Measurements from ENCODE around the gene ADAM23.
"Not testable (repeated sequence)": the region's sequence is repeated elsewhere in the genome, so short reads cannot be mapped to it uniquely, and the experiment has no call there.

Gene ADAM23, protein sequence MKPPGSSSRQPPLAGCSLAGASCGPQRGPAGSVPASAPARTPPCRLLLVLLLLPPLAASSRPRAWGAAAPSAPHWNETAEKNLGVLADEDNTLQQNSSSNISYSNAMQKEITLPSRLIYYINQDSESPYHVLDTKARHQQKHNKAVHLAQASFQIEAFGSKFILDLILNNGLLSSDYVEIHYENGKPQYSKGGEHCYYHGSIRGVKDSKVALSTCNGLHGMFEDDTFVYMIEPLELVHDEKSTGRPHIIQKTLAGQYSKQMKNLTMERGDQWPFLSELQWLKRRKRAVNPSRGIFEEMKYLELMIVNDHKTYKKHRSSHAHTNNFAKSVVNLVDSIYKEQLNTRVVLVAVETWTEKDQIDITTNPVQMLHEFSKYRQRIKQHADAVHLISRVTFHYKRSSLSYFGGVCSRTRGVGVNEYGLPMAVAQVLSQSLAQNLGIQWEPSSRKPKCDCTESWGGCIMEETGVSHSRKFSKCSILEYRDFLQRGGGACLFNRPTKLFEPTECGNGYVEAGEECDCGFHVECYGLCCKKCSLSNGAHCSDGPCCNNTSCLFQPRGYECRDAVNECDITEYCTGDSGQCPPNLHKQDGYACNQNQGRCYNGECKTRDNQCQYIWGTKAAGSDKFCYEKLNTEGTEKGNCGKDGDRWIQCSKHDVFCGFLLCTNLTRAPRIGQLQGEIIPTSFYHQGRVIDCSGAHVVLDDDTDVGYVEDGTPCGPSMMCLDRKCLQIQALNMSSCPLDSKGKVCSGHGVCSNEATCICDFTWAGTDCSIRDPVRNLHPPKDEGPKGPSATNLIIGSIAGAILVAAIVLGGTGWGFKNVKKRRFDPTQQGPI

GRCh38 chr2:206442833-206443734, at the start of gene ADAM23:
Gene ADAM23 (plus strand): TSS chr2:206443532. CDS start chr2:206443867, 335 bp downstream.
- peak; percentile 65 for DNase-seq (ENCODE audit: low read depth, low spot score)

GRCh38 chr2:206396211-206396610, 47.1 kb upstream of the ADAM23 start:
- no peak for DNase-seq (ENCODE audit: low read depth, low spot score)

DNA sequence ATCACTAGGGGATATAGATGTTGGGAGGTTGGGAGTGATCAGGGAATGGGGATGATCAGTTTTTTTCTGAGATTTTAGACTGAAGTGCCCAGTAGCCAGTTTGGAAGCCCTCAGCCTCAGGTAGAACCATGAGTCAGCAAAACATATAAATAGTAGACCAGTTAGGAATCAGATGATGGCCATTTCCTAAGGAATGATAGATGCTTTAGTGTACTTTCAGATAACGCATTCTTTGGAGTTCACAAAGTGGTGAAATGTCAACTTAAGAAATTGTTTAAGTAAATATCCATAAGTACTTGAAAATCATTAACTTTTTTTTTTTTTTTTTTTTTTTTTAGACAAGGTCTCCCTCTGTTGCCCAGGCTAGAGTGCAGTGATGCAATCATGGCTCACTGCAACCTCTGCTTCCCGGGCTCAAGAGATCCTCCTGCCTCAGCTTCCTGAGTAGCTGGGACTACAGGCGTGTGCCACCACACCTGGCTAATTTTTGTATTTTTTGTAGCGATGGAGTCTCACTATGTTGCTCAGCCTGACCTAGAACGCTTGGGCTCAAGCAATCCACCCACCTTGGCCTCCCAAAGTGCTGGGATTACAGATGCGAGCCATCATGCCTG, 40.3 kb upstream of the ADAM23 start:
- DNase-seq (ENCODE audit: low read depth, low spot score) = not testable (repeated sequence)

GRCh38 chr2:206408323-206409320, 34.7 kb upstream of the ADAM23 start:
- DNase-seq (ENCODE audit: low read depth, low spot score) = no peak

GRCh38 chr2:206410714-206411113, 32.6 kb upstream of the ADAM23 start:
- DNase-seq (ENCODE audit: low read depth, low spot score) = no peak

GRCh38 chr2:206415618-206416243, 27.6 kb upstream of the ADAM23 start:
- DNase-seq (ENCODE audit: low read depth, low spot score) = no peak

DNA sequence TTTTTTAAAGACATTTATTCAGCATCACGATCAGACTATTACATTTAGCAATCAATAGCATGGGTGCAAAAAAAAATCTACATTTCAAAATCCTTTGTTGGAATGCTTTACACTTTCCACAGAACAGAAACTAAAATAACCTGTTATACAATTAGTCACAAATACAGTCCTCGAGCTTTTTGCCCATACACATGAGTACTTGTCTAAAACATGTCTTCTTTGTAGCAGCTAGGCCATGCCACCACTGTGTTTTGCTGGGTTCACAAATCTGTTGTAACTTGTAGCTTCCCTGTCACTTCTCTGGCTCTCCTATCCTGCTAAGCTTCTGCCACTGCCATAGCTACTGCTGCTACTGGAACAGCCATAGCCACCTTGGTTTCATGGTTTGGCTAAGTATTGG, 24.4 kb upstream of the ADAM23 start:
- no peak for DNase-seq (ENCODE audit: low read depth, low spot score)

- DNase-seq (ENCODE audit: low read depth, low spot score) = no peak
These were observed 22.6 kb upstream of the ADAM23 start for GRCh38 chr2:206420721-206421120.

DNA sequence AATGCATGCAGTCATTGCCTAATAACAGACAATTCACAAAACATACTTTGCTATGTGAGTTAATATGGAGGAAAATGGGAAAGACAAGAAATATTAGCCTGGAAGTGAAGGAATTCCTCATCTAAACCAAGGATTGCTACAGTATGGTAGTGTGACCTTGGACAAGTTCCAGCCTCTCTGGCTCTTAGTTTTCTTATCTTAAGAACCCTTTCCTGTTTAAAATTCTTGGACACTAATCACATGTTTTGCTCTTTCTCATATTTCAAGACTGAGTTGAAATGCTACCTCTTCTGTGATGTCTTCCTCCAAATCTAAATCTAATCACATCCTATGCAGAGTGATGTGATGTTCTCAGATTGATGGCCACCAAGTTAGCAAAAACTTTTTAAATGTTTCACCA, 20.8 kb upstream of the ADAM23 start:
- DNase-seq (ENCODE audit: low read depth, low spot score) = no peak

- DNase-seq (ENCODE audit: low read depth, low spot score) = peak; percentile 24
These were observed 20.2 kb upstream of the ADAM23 start for GRCh38 chr2:206423147-206423546.

GRCh38 chr2:206424134-206424533, 19.2 kb upstream of the ADAM23 start:
- no peak for DNase-seq (ENCODE audit: low read depth, low spot score)

- DNase-seq (ENCODE audit: low read depth, low spot score) = no peak
These were observed 14.5 kb upstream of the ADAM23 start for GRCh38 chr2:206428783-206429182.

DNA sequence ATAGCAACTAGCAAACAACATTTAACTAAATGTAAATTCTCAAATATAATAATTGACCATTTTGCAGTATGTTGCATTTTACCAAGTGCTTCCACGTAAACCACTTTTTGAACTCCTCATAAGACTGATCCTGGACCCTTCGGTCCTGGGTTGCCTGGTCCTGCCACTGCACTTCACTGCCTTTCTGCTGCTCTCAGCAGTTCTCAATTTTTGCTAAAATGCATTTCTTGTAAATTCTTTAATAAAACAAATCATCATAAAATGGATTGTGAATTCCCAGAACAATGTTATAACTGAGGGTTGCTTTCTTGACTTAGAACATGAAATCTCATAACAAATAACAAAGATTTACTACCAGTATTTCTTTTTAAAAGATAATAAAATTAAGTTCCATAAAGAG, 12.9 kb upstream of the ADAM23 start:
- no peak for DNase-seq (ENCODE audit: low read depth, low spot score)

DNA sequence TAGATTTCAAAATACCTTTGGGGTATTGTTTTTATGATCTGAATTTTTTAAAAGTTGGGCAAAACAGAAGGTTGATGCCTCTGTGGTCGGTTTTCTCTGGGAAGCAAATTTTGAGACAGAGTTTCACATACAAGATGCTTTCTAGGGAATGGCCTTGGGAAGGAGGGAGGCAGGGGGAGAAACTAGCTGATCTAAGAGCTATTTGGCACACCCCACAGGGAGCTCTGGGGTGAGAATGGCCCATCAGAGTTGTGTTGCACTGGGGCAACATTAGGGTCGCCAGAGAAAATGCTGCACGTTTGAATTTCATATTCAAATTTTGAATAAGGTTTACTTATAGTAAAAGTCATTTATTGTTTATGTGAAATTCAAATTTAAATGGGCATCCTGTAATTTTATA, 11.9 kb upstream of the ADAM23 start:
- DNase-seq (ENCODE audit: low read depth, low spot score) = no peak

- DNase-seq (ENCODE audit: low read depth, low spot score) = no peak
These were observed 10.9 kb upstream of the ADAM23 start for GRCh38 chr2:206432193-206433082.

DNA sequence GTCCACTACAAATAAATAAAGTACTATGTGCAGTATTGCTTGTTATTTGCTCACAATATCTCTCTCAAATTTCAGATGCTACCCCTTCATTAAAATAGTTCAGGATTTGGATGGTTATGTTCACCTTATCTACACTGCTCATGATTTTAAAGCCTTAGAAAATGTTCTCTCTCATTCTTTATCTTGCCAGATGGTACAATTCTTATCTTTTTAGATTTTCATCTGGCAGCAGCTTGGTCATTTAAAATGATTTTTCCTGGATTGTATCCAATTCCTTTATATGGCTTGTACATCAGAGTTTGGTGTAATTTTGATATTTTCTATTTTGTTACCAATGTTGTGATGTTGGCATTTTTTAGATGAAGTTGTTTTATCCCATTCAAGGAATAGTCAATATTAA, 10.1 kb upstream of the ADAM23 start:
- no peak for DNase-seq (ENCODE audit: low read depth, low spot score)

GRCh38 chr2:206433686-206434085, 9.6 kb upstream of the ADAM23 start:
- DNase-seq (ENCODE audit: low read depth, low spot score) = no peak

- no peak for DNase-seq (ENCODE audit: low read depth, low spot score)
These were observed 7.6 kb upstream of the ADAM23 start for GRCh38 chr2:206435742-206436141.

All from ELF-1 (cell line).